Body of pancreas (tissue), 4 donors: ENCODE results near the gene ACAD8. TPM values are rescaled to one million over a fixed set of nuclear protein-coding genes. Genes with fewer than 3 reads are reported as not detected.

Experiments used
- ATAC-seq: fragments of 150-250 bp; one replicate; pipeline ENCODE4 v1.9.1; 2016
- DNase-seq, 4 donors: peaks; one replicate each; pipeline ENCODE4 v3.0.0-alpha.2; 2019
- H3K27ac ChIP-seq, 4 donors: fragments of 200-600 bp; sonication (generic); 1 replicate in 3 of 4; 2 replicates in 1 of 4; pipeline versions ENCODE4 v1.5.1 to v1.6.1; 2016 to 2019; ENCODE audit warnings: mild to moderate bottlenecking in 1 of 4, mixed read lengths in 1 of 4, moderate library complexity in 1 of 4
- H3K27me3 ChIP-seq, 2 donors: fragments of 200-600 bp; sonication (generic); one replicate each; pipeline ENCODE4 v1.6.0; 2016; ENCODE audit warnings: mild to moderate bottlenecking in 1 of 2
- H3K36me3 ChIP-seq, 2 donors: fragments of 200-600 bp; sonication (generic); replicated peaks in 1 of 2; 2 replicates each; pipeline ENCODE4 v1.5.1; 2016; ENCODE audit warnings: low read depth in 2 of 2; ENCODE audit not compliant: insufficient read depth in 1 of 2
- H3K4me1 ChIP-seq: fragments of 200-600 bp; sonication (generic); one replicate; pipeline ENCODE4 v1.6.0; 2016
- H3K4me3 ChIP-seq, 2 donors: fragments of 200-600 bp; sonication (generic); 1 replicate in 1 of 2; 2 replicates in 1 of 2; pipeline ENCODE4 v1.5.1; 2016 to 2019
- H3K9me3 ChIP-seq, 3 donors: fragments of 200-600 bp; sonication (generic); 1 replicate in 2 of 3; 2 replicates in 1 of 3; pipeline ENCODE4 v1.5.1; 2016
- CTCF ChIP-seq, 7 experiments: fragments of 450-650 bp in 4 of 7; fragments of 200-600 bp in 3 of 7; sonication (generic) in 3 of 7; IDR thresholded peaks; one replicate each; pipeline ENCODE4 v1.5.1; 2016 to 2019; ENCODE audit warnings: antibody characterized with exemption in 7 of 7
- POLR2A ChIP-seq, 3 donors: fragments of 450-650 bp; IDR thresholded peaks; one replicate each; pipeline ENCODE4 v1.6.1; 2016; ENCODE audit warnings: antibody characterized with exemption in 3 of 3, mild to moderate bottlenecking in 2 of 3
- WGBS, 2 donors: methylation state at CpG; one replicate each; pipeline ENCODE4 v1.1.5; 2017; 5-methylcytosine and 5-hydroxymethylcytosine counted together
- intact Hi-C: fragments of 100-400 bp; cut with DNase I; formaldehyde crosslinking; loops from one replicate; pipeline ENCODE4 v1.15.1; 2023
- total RNA-seq, 2 donors: library from RNA; depleted of rRNA; stranded (reverse); fragments of >200 nt; gene quantifications; one replicate each; pipeline ENCODE4 v1.1.0, GENCODE V29; 2016

Gene ACAD8
- total RNA-seq, 2 donors from 2014 or later: 30.9 to 39.2 TPM

GRCh38 chr11:134224710-134225664 lies 28.4 kb upstream of the ACAD8 start:
- ATAC-seq (peak; percentile 31), DNase-seq (peak; percentile 36 to 54 (median 46))
- Histone ChIP-seq H3K36me3 (no peaks in the 10 kb centered on the region), H3K27me3 (no peaks in the 10 kb centered on the region), H3K4me1 (peaks cover 29% of the 10 kb centered on the region), H3K4me3 (peak overlapping the region; percentile 88 to 90), H3K27ac (peak overlapping the region; percentile 89 to 95 (median 94)), H3K9me3 (no peaks in the 10 kb centered on the region)
- intact Hi-C loops: no loop called here
- TF ChIP-seq POLR2A (IDR thresholded peaks at IDR 0.05): no peak
- peak in 1 of 7 experiments; percentile 1 for TF ChIP-seq CTCF (IDR thresholded peaks at IDR 0.05)
- WGBS, 2 donors: 0% methylated on average over 3 to 71 of the region's 93 CpGs

DNA sequence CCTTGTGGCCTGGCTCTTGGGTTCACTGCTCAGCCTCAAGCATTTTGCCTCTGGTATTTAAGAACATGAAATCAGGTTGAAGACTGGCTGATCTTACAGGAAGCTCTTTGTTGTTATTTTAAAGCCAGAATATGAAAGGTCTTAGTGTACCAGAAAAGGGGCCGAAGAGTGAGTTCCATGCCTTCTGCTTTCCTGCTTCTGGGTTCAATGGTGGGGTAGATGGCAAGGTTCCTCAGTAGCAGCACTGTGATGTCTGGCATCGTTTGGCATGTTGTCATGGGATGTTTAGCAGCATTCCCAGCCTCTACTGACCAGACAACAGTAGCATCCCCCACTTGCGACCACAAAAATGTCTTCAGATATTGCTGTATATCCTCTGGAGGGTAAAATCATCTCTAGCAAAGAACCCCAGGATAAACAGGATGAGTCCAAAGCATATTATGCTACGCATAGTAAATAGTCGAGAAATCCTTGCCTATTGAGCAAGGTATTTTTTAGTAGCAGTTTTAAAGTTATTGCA lies 26.5 kb upstream of the ACAD8 start:
- intact Hi-C loops: no loop called here
- TF ChIP-seq CTCF (IDR thresholded peaks at IDR 0.05) (no peak), POLR2A (IDR thresholded peaks at IDR 0.05) (no peak)
- Histone ChIP-seq H3K36me3 (no peaks in the 10 kb centered on the region), H3K27me3 (no peaks in the 10 kb centered on the region), H3K9me3 (no peaks in the 10 kb centered on the region), H3K27ac (no peak overlapping the region), H3K4me3 (no peak overlapping the region), H3K4me1 (peaks cover 29% of the 10 kb centered on the region)
- WGBS, 2 donors: 86 to 88% methylated on average over 5 of the region's 5 CpGs
- no peak for ATAC-seq
- DNase-seq: no peak

DNA sequence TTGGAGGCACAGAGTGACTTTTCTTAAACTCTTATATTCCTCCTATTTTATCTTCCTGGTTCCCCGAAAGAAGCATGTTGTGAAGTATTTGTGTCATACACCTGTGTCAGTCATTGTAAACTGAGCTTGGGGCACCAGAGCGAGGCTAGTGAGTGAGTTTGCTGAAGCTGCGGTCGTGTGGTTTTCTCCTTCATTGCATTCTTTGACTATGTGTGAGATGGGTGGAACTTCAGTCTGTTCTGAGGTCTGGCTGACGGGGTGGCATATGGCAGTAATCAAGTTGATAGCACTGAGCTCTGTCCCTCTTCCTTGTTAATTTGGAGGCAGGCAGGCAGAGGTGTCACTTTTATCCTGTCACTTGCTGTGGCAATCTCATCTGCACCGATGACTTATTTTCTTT lies 24.7 kb upstream of the ACAD8 start:
- 86 to 87% methylated on average over 6 of the region's 6 CpGs for WGBS, 2 donors
- TF ChIP-seq CTCF (IDR thresholded peaks at IDR 0.05): no peak
- TF ChIP-seq POLR2A (IDR thresholded peaks at IDR 0.05): no peak
- no peaks in the 10 kb centered on the region for H3K36me3 ChIP-seq
- peaks cover 19% of the 10 kb centered on the region for H3K4me1 ChIP-seq
- intact Hi-C loops: no loop called here
- ATAC-seq (no peak), DNase-seq (no peak)
- no peaks in the 10 kb centered on the region for H3K27me3 ChIP-seq
- H3K9me3 ChIP-seq: no peaks in the 10 kb centered on the region
- H3K27ac ChIP-seq: no peak overlapping the region
- H3K4me3 ChIP-seq: no peak overlapping the region

DNA sequence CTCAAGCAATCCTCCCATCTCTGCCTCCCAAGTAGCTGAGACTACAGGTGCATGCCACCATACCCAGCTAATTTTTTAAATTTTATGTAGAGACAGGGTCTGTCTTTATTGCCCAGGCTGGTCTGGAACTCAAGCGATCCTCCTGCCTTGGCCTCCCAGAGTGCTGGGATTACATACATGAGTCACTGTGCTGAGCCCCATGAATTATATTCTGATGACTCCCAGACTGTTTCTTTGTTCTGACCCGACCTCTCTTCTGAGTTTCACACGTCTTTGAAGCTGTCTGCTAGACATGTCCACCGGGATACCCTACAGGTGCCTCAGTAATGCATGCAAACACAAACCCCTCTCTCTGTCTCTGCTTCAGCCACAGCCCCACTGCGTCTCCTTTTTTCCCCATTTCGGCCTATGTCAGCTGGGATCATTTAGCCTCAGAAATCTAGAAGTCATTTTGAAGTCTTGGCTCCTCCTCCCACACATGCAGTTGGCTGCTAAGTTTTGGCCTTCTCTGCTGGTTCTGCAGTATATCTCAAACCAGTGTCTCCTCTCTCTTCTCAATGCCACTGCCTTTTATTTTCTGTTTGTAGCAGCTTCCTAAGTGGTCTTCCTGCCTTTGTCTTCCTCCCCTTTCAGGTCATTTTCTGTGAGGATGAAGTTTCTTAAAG lies 24.1 kb upstream of the ACAD8 start:
- 79 to 83% methylated on average over 6 of the region's 6 CpGs for WGBS, 2 donors
- Histone ChIP-seq H3K36me3 (no peaks in the 10 kb centered on the region), H3K27me3 (no peaks in the 10 kb centered on the region), H3K4me1 (peaks cover 19% of the 10 kb centered on the region), H3K4me3 (no peak overlapping the region), H3K27ac (no peak overlapping the region), H3K9me3 (no peaks in the 10 kb centered on the region)
- TF ChIP-seq CTCF (IDR thresholded peaks at IDR 0.05) (no peak), POLR2A (IDR thresholded peaks at IDR 0.05) (no peak)
- no peak for DNase-seq
- intact Hi-C loops: no loop called here
- ATAC-seq: no peak
